Body of pancreas (tissue), 4 donors: ENCODE data around the gene THRA.

Experiments
- CTCF ChIP-seq, 7 experiments: fragments of 450-650 bp in 4 of 7; fragments of 200-600 bp in 3 of 7; sonication (generic) in 3 of 7; IDR thresholded peaks; one replicate each; pipeline ENCODE4 v1.5.1; 2016 to 2019; ENCODE audit warnings: antibody characterized with exemption in 7 of 7
- POLR2A ChIP-seq, 3 donors: fragments of 450-650 bp; IDR thresholded peaks; one replicate each; pipeline ENCODE4 v1.6.1; 2016; ENCODE audit warnings: antibody characterized with exemption in 3 of 3, mild to moderate bottlenecking in 2 of 3

GRCh38 chr17:40101367-40102210 is 38.8 kb downstream of the THRA start:
- TF ChIP-seq CTCF (IDR thresholded peaks at IDR 0.05) (no peak), POLR2A (IDR thresholded peaks at IDR 0.05) (no peak)
